EH (cell line): ENCODE data around the gene LNPEP.

ENCODE experiments used
- DNase-seq: peaks from one replicate; pipeline ENCODE4 v3.0.0-alpha.2; 2015; ENCODE audit warnings: low read depth

LNPEP gene

GRCh38 chr5:96935559-96936430 lies at the start of gene LNPEP:
Gene LNPEP (plus strand): TSS chr5:96936080. CDS start chr5:96936156, 76 bp downstream.
- DNase-seq, result peak; percentile 97

- DNase-seq, result peak; percentile 87
These were observed 42.5 kb upstream of the LNPEP start for GRCh38 chr5:96893342-96893741.

GRCh38 chr5:96896276-96896675 lies 39.6 kb upstream of the LNPEP start:
- no peak for DNase-seq

DNA sequence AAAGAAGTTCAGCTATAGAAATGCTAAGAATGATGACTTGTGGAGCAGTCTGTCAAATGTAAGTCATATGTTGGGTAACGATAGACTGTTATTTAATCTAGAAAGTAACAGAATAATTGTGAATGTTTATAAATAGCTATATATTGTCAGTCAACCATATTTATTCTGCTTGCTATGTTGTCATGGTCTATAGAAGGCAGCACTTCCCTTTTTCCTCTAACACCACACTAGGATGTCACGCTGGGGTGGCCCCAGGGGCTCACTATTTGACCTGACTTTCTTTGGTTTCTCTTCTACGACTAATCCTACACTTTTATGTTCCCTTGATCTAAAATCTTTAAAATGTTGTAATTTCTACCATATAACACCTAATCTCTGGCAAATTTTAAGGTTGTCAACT lies 39.1 kb upstream of the LNPEP start:
- no peak for DNase-seq

GRCh38 chr5:96901384-96901783 lies 34.5 kb upstream of the LNPEP start:
- DNase-seq, result no peak

GRCh38 chr5:96901841-96902240 lies 34.0 kb upstream of the LNPEP start:
- DNase-seq, result no peak

GRCh38 chr5:96902876-96903275 lies 33.0 kb upstream of the LNPEP start:
- no peak for DNase-seq

GRCh38 chr5:96903300-96903699 lies 32.6 kb upstream of the LNPEP start:
- DNase-seq, result no peak

GRCh38 chr5:96904054-96904931 lies 31.6 kb upstream of the LNPEP start:
- peak; percentile 62 for DNase-seq

GRCh38 chr5:96905864-96906263 lies 30.0 kb upstream of the LNPEP start:
- DNase-seq, result no peak

DNA sequence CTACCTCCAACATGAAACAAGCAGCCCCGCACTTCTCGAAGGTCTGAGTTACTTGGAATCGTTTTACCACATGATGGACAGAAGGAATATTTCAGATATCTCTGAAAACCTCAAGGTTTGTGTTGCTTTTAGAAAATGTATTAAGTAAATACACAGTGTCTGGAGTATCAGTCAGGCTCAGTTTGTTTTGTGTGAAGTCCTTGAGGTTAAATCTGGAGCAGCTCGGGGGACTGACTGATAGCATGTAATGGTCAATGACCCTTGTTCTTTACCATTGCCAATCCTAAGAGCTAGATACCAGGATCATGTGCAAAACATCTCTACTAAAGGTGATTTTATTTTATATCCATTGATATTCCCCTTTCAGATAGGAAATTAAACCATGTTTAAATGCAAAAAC lies 26.9 kb upstream of the LNPEP start:
- DNase-seq, result no peak

- DNase-seq, result no peak
These were observed 26.4 kb upstream of the LNPEP start for GRCh38 chr5:96909435-96909834.

DNA sequence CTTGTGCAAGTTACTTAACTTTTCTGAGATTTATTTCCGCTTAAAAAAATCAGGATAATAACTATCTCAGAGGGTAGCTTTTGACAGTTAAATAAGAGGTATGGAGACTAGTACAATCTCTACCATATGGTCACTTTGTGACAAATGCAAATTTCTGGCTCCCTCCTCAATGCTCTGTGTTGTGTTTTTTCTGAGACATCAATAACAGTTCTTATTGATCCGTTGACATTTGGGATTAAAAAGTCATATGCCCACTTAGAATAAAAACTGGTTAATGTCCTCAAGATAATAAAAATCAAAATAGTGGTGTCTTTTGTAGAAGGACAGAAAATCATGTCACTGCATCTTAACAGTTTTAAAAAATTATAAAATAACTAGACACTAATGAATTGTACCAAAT lies 24.7 kb upstream of the LNPEP start:
- no peak for DNase-seq

DNA sequence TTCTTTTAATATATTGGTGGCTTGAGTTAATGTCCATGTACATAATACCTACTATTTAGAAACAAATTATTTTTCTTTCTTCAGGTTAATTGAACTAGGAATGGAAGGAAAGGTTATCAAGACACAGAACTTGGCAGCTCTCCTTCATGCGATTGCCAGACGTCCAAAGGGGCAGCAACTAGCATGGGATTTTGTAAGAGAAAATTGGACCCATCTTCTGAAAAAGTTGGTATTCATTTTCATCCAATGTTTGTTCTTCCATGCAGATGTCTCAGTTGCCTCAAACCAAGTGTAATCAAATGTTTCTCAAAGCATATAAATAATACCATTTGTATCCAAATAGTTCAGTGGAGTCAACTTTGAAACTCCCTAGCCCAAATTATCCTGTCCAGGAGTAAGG lies 22.6 kb upstream of the LNPEP start:
- no peak for DNase-seq

- no peak for DNase-seq
These were observed 16.1 kb upstream of the LNPEP start for GRCh38 chr5:96919754-96920197.

DNA sequence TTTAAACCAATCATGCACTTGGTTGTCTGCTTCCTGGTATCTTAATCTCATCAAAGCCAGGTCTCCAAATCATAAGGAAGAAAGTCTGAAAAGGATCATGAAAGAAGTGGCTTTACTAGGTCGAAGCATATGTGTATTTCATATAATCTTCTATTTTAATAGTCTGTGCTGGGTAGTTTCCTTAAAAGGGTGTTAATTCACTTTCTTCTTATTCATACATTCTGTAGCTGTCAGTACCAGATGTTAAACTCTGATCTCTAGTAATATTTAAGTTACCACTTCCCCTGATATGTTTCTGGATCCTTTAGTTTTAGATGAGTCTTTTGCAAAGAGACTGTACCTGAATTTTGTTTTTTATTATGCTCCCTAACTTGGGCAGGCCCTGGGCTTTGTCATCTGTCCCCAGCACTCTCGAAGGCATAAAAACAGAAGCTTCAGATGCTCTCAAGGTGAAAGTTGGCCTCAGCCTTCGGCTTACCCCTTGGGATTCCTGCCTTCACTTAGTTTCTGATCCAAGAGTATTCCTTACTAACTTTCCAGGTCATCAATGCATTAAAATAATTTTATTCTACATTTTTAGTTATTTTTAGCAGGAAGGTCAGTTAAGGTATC lies 15.0 kb upstream of the LNPEP start:
- no peak for DNase-seq

GRCh38 chr5:96922499-96923244 lies 13.2 kb upstream of the LNPEP start:
- no peak for DNase-seq

GRCh38 chr5:96924016-96924443 lies 11.8 kb upstream of the LNPEP start:
- no peak for DNase-seq

DNA sequence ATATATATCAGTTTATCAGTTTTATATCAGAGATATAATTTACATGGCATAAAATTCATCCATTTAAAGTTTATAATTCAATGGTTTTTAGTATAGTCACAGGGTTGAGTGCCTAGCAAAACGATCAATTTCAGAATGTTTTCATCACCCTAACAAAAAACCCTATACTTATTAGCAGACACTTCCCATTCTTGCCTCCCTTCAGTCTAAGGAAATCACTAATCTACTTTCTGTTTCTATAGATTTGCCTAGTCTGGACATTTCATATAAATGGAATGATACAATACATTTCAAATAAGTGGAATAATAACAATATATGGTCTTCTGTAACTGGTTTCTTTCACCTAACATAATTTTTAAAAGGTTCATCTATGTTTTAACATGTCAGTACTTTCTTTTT lies 9.6 kb upstream of the LNPEP start:
- no peak for DNase-seq

GRCh38 chr5:96927008-96927407 lies 8.9 kb upstream of the LNPEP start:
- DNase-seq, result peak; percentile 33

DNA sequence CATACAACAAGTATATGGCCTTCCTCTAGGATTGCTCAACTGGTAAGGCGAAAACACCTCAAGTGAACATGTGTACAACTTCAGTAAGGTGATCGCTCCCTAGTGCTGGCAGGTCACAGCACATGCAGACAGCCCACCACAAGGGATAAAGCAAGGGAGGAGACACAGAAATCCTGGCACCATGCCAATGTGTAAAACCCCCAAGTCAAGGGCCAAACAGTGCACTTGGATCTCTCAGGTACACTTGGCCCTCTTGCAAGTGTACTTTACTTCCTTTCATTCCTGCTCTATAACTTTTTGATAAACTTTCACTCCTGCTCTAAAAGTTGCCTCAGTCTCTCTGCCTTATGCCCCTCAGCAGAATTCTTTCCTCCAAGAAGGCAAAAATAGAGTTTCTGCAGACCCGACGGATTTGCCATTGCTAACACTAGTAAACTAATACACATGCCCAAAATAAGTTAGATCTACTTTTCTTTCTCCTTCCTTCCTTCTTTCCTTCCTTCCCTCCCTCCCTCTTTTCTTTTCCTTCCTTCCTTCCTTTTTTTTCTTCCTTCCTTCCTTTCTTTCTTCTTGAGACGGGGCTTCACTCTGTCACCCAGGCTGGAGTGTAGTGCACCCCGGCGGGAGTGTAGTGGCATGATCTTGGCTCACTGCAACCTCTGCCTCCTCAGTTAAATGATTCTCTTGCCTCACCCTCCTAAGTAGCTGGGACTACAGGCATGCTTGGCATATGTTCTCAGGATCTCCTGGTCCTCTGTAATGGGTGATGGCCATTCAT lies 6.8 kb upstream of the LNPEP start:
- no peak for DNase-seq
